Measurements from ENCODE around the gene MAGEB16.

DNA sequence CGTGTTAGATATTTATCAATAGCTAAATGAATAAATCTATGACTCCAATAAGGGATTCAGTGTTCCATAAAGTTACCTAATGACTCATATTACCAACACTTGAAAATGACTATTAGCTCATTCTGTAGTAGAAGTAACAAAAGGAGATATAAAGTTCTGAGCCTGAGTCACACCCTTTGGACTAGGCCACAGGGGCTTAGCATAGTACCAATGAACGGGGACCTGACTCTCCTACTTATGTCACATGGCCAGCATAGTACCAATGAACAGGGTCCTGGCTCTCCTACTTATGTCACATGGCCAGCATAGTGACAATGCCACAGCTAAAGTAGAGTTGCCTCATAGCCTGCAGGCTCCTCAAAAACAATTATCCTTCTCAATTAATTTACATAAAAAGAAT lies 43.7 kb downstream of the MAGEB16 start:
- TF ChIP-seq, protein P1, sequence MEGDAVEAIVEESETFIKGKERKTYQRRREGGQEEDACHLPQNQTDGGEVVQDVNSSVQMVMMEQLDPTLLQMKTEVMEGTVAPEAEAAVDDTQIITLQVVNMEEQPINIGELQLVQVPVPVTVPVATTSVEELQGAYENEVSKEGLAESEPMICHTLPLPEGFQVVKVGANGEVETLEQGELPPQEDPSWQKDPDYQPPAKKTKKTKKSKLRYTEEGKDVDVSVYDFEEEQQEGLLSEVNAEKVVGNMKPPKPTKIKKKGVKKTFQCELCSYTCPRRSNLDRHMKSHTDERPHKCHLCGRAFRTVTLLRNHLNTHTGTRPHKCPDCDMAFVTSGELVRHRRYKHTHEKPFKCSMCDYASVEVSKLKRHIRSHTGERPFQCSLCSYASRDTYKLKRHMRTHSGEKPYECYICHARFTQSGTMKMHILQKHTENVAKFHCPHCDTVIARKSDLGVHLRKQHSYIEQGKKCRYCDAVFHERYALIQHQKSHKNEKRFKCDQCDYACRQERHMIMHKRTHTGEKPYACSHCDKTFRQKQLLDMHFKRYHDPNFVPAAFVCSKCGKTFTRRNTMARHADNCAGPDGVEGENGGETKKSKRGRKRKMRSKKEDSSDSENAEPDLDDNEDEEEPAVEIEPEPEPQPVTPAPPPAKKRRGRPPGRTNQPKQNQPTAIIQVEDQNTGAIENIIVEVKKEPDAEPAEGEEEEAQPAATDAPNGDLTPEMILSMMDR (conservative IDR thresholded peaks at IDR 0.05), result no peak
- TF ChIP-seq EZH2 (IDR thresholded peaks at IDR 0.05; ENCODE audit: low read depth), result no peak
